Hematopoietic multipotent progenitor cell treated with erythropoietin and hydrocortisone succinate and interleukin-3 and kit ligand, for 4 days (in vitro differentiated cells): ENCODE results near the gene SKAP1.
"Not testable (repeated sequence)": the region's sequence is repeated elsewhere in the genome, so short reads cannot be mapped to it uniquely, and the experiment has no call there.

Source experiments
- DNase-seq: peaks from one replicate; pipeline ENCODE4 v3.0.0-alpha.2; 2015

The SKAP1 gene

GRCh38 chr17:48410821-48411220 lies 19.2 kb downstream of the SKAP1 start:
- not testable (repeated sequence) for DNase-seq

DNA sequence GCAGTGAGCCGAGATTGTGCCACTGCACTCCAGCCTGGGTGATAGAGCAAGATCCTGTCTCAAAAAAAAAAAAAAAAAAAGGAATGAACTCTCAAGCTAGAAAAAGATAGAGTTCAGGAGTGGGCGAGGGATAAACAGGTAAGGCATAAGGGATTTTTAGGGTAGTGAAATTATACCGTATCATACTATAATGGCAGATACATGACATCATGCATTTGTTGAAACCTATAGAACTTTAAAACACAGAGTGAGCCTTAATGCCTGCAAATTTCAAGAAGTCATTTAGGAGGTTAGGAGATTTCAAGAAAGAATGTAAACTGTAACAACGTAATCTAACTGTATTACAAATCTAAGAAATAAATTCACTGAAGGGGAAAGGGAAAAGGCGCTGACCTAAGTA lies 20.4 kb downstream of the SKAP1 start:
- no peak for DNase-seq

DNA sequence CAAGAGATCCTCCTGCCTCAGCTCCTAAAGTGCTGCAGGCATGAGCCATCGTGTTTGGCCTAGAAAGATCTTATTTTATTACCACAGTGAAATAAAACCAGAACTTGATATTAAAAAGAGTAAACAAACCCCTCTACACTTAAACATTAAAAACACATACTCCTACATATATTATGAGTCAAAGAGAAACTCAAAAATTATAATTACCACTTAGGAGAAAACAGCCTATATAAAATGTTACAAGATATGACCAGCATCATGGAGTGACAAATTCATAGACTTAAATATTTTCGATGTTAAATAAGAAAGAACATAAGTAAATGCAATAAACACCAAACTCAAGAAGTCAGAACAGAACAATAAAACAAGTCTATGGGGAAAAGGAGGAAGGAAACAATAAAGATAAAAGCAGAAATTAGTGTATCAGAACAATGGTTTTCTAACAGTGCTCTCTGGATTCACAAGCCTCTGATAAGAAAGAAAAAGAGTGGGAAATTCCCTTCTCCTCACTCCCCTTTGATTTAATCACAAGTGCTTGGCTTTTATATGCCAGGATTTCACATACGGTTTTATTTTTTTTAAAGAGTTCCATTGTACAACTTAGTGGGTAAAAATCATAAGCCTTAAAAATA lies 23.0 kb downstream of the SKAP1 start:
- peak; percentile 17 for DNase-seq

DNA sequence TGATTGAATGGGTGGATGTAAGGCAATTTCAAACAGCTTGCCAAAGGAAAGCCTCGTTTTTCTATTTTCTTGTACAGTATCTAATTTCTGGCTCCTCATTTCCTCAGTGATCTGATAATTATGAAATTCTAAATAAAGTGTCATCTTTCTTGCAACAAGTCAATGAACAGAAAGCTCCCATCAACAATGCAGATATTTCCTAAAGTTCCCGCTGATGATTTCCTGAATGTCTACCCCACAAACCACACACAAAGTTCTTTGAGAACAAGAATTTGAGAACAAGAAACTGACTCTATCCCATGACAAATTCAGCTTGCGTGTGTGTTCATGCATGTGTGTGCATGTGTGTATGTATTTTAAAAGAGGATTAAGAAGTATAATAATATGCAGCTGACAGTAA lies 35.2 kb downstream of the SKAP1 start:
- peak; percentile 10 for DNase-seq

DNA sequence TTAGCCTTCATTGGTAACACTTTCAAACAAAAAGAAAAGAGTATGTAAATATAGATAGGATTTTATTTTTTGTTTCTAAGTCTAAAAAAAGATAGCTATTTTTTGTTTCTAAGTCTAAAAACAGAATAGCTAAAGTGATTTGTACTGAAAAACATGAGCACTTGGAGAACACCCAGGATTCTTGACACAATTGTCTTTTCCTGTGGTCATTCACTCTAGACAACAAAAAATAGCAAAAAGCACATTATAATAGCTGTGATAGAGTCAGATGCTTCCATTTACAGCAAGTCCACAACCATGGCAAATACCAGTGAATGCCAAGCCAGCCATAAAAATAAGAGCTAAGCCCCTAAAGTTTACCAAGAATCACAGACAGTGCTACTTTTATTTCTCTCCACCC lies 36.7 kb downstream of the SKAP1 start:
- DNase-seq: no peak

DNA sequence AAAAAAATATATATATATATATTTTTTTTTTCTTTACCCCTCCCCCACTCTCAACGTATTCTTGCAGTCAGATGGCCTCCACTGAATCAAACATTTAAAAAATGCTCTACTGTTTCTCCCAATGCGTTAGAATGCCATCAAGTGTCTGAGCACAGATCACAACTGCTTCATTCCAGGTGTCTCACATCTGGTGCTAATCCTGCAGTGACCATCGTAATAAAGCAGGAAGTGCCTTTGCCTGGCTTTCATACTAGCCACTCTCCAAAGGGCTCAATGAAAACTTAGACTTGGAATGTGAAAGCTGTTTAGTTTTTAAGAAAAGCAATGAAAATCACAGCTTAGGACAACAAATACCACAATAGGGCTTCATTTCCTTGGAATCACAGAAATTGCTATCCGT lies 37.2 kb downstream of the SKAP1 start:
- DNase-seq: no peak

DNA sequence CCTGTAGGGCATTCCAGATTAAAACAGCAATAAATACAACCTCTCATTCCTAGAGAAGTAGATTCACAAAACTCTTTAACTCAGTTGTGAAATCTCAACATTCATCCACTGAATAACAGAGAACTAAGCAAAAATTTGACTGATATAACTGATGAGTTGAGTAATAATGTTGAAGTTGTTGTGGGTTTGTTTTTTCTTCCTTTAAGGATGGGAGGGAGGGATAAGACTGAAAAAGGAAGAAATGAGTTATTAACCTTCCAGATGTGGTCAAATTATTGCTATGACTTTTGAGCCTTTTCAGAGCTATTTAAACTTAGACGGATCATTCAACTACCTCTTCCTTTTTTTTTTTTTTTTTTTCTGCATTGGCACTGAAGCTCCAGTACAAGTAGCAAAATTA lies 38.6 kb downstream of the SKAP1 start:
- DNase-seq: peak; percentile 46

DNA sequence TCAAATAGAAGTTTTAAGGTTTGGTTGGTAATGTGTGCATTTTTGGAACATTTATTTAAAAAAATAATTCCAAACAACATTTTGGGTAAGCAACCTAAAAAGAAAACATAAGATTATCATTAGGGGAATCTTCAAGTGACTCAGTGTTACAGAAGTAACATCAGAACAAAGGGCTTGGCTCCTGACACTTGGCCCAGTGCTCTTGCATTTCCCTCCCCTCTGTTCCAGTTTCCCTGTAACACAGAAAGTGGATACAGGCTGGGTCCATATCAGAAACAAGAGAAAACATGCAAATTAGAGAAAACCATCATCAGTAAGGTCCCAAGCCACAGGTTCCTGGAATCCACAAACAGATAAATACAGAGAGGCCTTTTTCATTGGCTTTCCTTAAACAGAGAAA lies 40.1 kb downstream of the SKAP1 start:
- DNase-seq: no peak

GRCh38 chr17:48388955-48389743 lies 40.9 kb downstream of the SKAP1 start:
- DNase-seq: no peak

GRCh38 chr17:48386826-48387225 lies 43.2 kb downstream of the SKAP1 start:
- DNase-seq: no peak

DNA sequence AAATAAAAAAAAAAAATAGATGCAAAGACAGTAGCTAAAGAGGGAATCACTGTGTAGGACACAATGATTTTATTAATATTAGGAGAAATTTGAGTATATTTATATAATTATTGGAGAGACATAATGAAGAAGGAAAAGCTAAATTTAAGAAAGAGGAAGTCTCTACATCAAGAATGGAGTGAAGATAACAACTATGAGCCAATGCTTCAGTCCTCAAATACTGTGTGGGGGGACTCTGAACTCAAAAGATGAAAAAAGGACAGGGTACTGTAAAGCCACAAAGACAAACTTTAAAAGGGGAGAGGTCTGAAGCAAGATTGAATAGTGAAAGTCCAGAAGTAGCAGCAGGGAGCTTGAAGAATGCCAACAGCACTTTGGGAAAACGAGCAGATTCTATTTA lies 44.7 kb downstream of the SKAP1 start:
- peak; percentile 70 for DNase-seq

GRCh38 chr17:48384164-48384563 lies 45.9 kb downstream of the SKAP1 start:
- peak; percentile 38 for DNase-seq

DNA sequence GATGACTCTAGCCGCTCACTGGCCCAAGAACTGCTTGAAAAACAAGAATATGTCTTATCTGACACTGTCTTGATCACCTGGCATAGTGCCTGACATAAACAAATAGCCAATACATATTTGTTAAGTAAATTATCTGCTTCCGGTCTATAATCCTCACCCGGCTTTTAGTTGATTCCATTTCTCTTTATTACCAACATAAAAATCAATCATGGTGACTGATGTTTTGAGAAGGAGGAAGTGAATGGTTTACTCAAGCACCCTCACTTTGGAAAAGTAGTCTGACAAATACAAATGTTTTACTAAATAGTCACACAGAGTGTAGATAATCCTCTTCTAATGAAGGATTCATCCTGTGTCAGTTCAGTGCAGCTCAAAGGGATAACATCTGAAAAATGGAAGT lies 47.0 kb downstream of the SKAP1 start:
- DNase-seq: no peak

DNA sequence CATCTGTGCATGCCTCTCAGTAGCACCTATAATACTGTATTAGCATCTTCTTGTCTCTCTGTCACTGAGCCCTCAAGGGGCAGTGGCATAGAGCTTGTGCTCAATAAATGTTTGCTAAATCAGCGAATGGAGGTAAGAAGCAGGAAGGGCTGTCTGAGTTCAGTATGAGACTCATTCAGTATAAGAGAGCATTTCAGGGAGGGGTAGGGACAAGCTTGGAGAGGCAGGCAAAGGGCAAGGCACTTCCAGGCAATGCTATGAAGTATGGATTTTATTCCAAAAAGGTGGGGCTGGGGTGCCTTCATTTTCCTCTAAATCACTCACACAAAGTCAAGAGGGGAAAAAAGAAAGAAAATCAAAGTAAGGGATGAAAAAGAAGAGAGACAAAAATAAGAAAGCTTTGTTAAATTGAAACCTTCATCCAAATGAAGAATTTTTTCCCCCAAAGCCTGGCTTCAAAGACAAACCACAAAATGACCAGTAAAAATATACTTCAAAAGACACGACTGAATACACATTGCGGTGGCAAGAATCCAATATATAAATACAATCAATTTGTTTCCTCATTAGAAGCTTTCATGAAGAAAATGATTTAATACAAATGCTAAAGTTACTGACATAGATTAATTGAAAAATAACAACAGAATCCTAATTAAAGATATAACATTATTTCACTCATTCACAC lies 51.2 kb downstream of the SKAP1 start:
- DNase-seq: no peak

DNA sequence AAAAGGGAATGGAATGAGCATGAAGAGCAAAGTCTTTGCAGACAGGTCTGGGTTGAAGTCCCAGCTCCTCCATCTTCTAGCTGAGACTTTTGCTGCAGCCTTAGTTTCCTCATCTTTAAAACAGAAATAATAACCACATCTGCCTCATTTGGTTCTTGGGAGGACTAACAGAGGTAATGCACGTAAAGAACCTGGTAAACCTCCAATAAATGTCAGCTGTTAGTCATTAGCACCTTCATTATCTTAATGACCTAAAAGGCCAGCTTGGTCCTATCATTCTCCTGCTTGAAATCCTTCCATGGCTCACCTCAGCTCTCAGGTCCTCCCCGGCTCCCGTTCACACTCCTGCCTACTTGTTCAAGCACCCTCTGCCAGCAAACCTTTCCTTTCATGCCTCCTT lies 51.8 kb downstream of the SKAP1 start:
- DNase-seq: no peak

DNA sequence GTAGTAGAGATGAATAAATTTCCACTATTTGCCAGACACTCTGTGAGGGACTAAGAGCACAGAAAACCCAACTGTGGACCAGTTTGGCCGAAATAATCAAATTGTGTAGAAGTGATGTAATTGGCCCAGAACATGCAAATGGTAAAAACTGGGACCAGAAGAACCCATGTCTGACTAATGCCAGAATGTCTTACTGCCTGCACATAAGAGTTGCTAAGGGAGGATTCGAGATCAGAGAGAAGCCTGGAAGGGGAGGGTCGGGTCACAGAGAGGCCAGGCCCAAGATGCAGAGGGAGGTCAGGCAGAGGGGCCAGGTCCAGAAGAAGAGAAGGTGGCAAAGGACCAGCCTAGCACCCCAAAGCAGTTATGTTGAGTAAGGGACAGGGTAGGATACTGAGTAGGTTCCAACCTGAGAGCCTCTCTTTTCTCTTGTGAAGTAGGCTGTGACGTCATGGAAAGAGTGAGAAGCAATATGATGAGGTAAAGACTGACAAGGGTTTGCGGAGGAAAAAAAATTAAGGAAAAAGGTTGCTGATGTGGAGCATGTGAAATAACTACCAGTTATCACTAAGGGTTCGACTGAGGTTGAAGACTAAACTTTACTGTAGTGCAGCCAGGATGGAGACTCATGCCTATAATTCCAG lies 53.2 kb downstream of the SKAP1 start:
- DNase-seq: no peak

DNA sequence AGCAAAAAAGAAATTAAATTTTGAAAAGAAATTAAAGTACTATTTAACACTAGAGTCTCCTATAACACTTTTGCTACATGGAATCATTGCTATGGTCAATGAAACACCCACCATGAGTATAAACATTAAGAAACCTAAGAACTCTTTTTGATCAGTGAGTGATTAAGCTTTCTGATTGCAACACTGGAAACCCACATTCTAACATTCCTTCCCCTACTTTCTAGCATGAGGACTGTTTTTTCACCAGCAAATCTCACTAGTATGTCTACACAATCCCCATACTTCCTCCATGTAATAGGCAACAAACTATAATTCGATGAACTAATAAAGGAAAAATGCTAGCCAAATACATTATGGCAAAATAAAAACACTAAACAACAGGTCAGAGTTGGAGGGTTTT lies 54.7 kb downstream of the SKAP1 start:
- peak; percentile 56 for DNase-seq

GRCh38 chr17:48374650-48375230 lies 55.3 kb downstream of the SKAP1 start:
- peak; percentile 76 for DNase-seq

GRCh38 chr17:48373883-48374282 lies 56.1 kb downstream of the SKAP1 start:
- DNase-seq: no peak

GRCh38 chr17:48373130-48373830 lies 56.7 kb downstream of the SKAP1 start:
- DNase-seq: peak; percentile 35

GRCh38 chr17:48368967-48369366 lies 61.0 kb downstream of the SKAP1 start:
- DNase-seq: not testable (repeated sequence)

- DNase-seq: peak; percentile 39
Measured at GRCh38 chr17:48368352-48368908, 61.6 kb downstream of the SKAP1 start.
